ENCODE measurements around the gene ANKS1B.

Gene ANKS1B

GRCh38 chr12:98793121-98793520, 1191.6 kb downstream of the ANKS1B start:
- DNase-seq: no peak

GRCh38 chr12:98791406-98791805, 1193.3 kb downstream of the ANKS1B start:
- DNase-seq: no peak

GRCh38 chr12:98788396-98788795, 1196.3 kb downstream of the ANKS1B start:
- no peak for DNase-seq

GRCh38 chr12:98786653-98787052, 1198.1 kb downstream of the ANKS1B start:
- DNase-seq: no peak

GRCh38 chr12:98783420-98783819, 1201.3 kb downstream of the ANKS1B start:
- DNase-seq: no peak

- DNase-seq: no peak
Measured at GRCh38 chr12:98780261-98780660, 1204.5 kb downstream of the ANKS1B start.

- no peak for DNase-seq
Measured at GRCh38 chr12:98772818-98773217, 1211.9 kb downstream of the ANKS1B start.

GRCh38 chr12:98771811-98772752, 1212.7 kb downstream of the ANKS1B start:
- no peak for DNase-seq

GRCh38 chr12:98770230-98770629, 1214.5 kb downstream of the ANKS1B start:
- no peak for DNase-seq

GRCh38 chr12:98769068-98769467, 1215.7 kb downstream of the ANKS1B start:
- no peak for DNase-seq

- DNase-seq: no peak
Measured at GRCh38 chr12:98767248-98767647, 1217.5 kb downstream of the ANKS1B start.

- no peak for DNase-seq
Measured at GRCh38 chr12:98763656-98764055, 1221.1 kb downstream of the ANKS1B start.

GRCh38 chr12:98758331-98758730, 1226.4 kb downstream of the ANKS1B start:
- no peak for DNase-seq

GRCh38 chr12:98757455-98757854, 1227.3 kb downstream of the ANKS1B start:
- no peak for DNase-seq

- peak; percentile 68 for DNase-seq
Measured at GRCh38 chr12:98755855-98756254, 1228.9 kb downstream of the ANKS1B start.

GRCh38 chr12:98754095-98754494, 1230.6 kb downstream of the ANKS1B start:
- peak; percentile 86 for DNase-seq

GRCh38 chr12:98752726-98753125, 1232.0 kb downstream of the ANKS1B start:
- DNase-seq: no peak

GRCh38 chr12:98751580-98752115, 1233.1 kb downstream of the ANKS1B start:
- DNase-seq: no peak

- DNase-seq: peak; percentile 69
Measured at GRCh38 chr12:98750511-98750910, 1234.2 kb downstream of the ANKS1B start.

- no peak for DNase-seq
Measured at GRCh38 chr12:98748463-98748862, 1236.3 kb downstream of the ANKS1B start.

- peak; percentile 75 for DNase-seq
Measured at GRCh38 chr12:98745578-98746391, 1239.0 kb downstream of the ANKS1B start.

GRCh38 chr12:98744680-98745079, 1240.1 kb downstream of the ANKS1B start:
- DNase-seq: no peak

GRCh38 chr12:98743362-98743953, 1241.3 kb downstream of the ANKS1B start:
- peak; percentile 83 for DNase-seq

Measured in islet precursor cell (in vitro differentiated cells).